H9 (cell line): ENCODE results near the gene TRIP10. TPM values are rescaled to one million over a fixed set of nuclear protein-coding genes. Genes with fewer than 3 reads are reported as not detected.

Experiments
- DNase-seq: peaks from one replicate; pipeline ENCODE4 v3.0.0-alpha.2; 2017
- H2AFZ ChIP-seq: one replicate; pipeline ENCODE4 v1.6.1; 2013; ENCODE audit warnings: mild to moderate bottlenecking, low read length, control low read depth, moderate library complexity
- H2AK5ac ChIP-seq: 2 replicates; pipeline ENCODE4 v1.6.1; 2013; ENCODE audit warnings: low read length, control low read depth, mixed read lengths; ENCODE audit not compliant: insufficient read length
- H2BK120ac ChIP-seq: one replicate; pipeline ENCODE4 v1.6.1; 2013; ENCODE audit warnings: low read depth, mild to moderate bottlenecking, low read length, control low read depth, inconsistent platforms; ENCODE audit not compliant: poor library complexity, severe bottlenecking
- H2BK12ac ChIP-seq: 2 replicates; pipeline ENCODE4 v1.6.1; 2013; ENCODE audit warnings: low read length, control low read depth, mixed read lengths, low read depth; ENCODE audit not compliant: insufficient read length
- H2BK15ac ChIP-seq: 2 replicates; pipeline ENCODE4 v1.6.1; 2013; ENCODE audit warnings: low read depth, low read length, control low read depth
- H2BK20ac ChIP-seq: one replicate; pipeline ENCODE4 v1.6.1; 2013; ENCODE audit warnings: low read depth, mild to moderate bottlenecking, low read length, control low read depth, inconsistent platforms; ENCODE audit not compliant: poor library complexity, severe bottlenecking
- H2BK5ac ChIP-seq: 2 replicates; pipeline ENCODE4 v1.6.1; 2013; ENCODE audit warnings: low read length, control low read depth, mixed read lengths; ENCODE audit not compliant: insufficient read length
- H3K14ac ChIP-seq: 2 replicates; pipeline ENCODE4 v1.6.1; 2013; ENCODE audit warnings: low read length, control low read depth; ENCODE audit not compliant: insufficient read depth
- H3K18ac ChIP-seq: 2 replicates; pipeline ENCODE4 v1.6.1; 2013; ENCODE audit warnings: low read depth, mild to moderate bottlenecking, mixed read lengths, low read length, control low read depth; ENCODE audit not compliant: insufficient read length
- H3K23ac ChIP-seq: 2 replicates; pipeline ENCODE4 v1.6.1; 2013; ENCODE audit warnings: low read length, control low read depth, mixed read lengths, low read depth; ENCODE audit not compliant: insufficient read length
- H3K23me2 ChIP-seq: 2 replicates; pipeline ENCODE4 v1.6.1; 2013; ENCODE audit warnings: low read depth, mild to moderate bottlenecking, mixed read lengths, low read length, control low read depth; ENCODE audit not compliant: insufficient read length, poor library complexity, severe bottlenecking
- H3K27ac ChIP-seq: 2 replicates; pipeline ENCODE4 v1.5.1; 2013; ENCODE audit warnings: low read length, control low read depth, mixed read lengths, low read depth; ENCODE audit not compliant: insufficient read length
- H3K27me3 ChIP-seq: 2 replicates; pipeline ENCODE4 v1.6.1; 2013; ENCODE audit warnings: low read length, control low read depth, inconsistent platforms; ENCODE audit not compliant: insufficient read depth
- H3K4ac ChIP-seq: 2 replicates; pipeline ENCODE4 v1.6.1; 2013; ENCODE audit warnings: low read depth, mild to moderate bottlenecking, control low read depth, inconsistent platforms, low read length, moderate library complexity
- H3K4me1 ChIP-seq: 2 replicates; pipeline ENCODE4 v1.6.1; 2013; ENCODE audit warnings: low read length, control low read depth, inconsistent platforms; ENCODE audit not compliant: insufficient read depth
- H3K4me2 ChIP-seq: 2 replicates; pipeline ENCODE4 v1.6.1; 2013; ENCODE audit warnings: low read length, control low read depth, mixed read lengths; ENCODE audit not compliant: insufficient read length, insufficient read depth
- H3K56ac ChIP-seq: 2 replicates; pipeline ENCODE4 v1.6.1; 2013; ENCODE audit warnings: low read depth, mild to moderate bottlenecking, mixed read lengths, low read length, control low read depth; ENCODE audit not compliant: insufficient read length
- H3K79me1 ChIP-seq: 2 replicates; pipeline ENCODE4 v1.6.1; 2013; ENCODE audit warnings: low read depth, mild to moderate bottlenecking, moderate library complexity, low read length, control low read depth, inconsistent platforms; ENCODE audit not compliant: insufficient read depth, poor library complexity, severe bottlenecking
- H3K79me2 ChIP-seq: 2 replicates; pipeline ENCODE4 v1.6.1; 2013; ENCODE audit warnings: low read length, control low read depth, inconsistent platforms; ENCODE audit not compliant: insufficient read depth
- H3K9ac ChIP-seq: 2 replicates; pipeline ENCODE4 v1.6.1; 2013; ENCODE audit warnings: low read length, control low read depth, mixed read lengths; ENCODE audit not compliant: insufficient read length; ENCODE audit errors: extremely low read depth
- H3K9me3 ChIP-seq: one replicate; pipeline ENCODE4 v1.6.1; 2013; ENCODE audit warnings: low read depth, low read length, inconsistent platforms; ENCODE audit not compliant: control insufficient read depth
- H3T11ph ChIP-seq: one replicate; pipeline ENCODE4 v1.6.1; 2013; ENCODE audit warnings: mild to moderate bottlenecking, low read length, control low read depth, inconsistent platforms
- H4K20me1 ChIP-seq: one replicate; pipeline ENCODE4 v1.6.1; 2013; ENCODE audit not compliant: control insufficient read depth, insufficient read length, insufficient read depth
- H4K5ac ChIP-seq: 2 replicates; pipeline ENCODE4 v1.6.1; 2013; ENCODE audit warnings: low read depth, mild to moderate bottlenecking, mixed read lengths, low read length, control low read depth; ENCODE audit not compliant: insufficient read length
- H4K8ac ChIP-seq: replicated peaks from 2 replicates; pipeline ENCODE4 v1.6.1; 2013; ENCODE audit warnings: low read length, control low read depth, mixed read lengths, low read depth; ENCODE audit not compliant: insufficient read length
- H4K91ac ChIP-seq: 2 replicates; pipeline ENCODE4 v1.6.1; 2013; ENCODE audit warnings: low read depth, mild to moderate bottlenecking, moderate library complexity, mixed read lengths, low read length, control low read depth; ENCODE audit not compliant: insufficient read length
- H3K27ac Mint-ChIP-seq, 3 experiments: 2 replicates in 2 of 3; 3 replicates in 1 of 3; pipeline ENCODE4 v1.8.0; 2020 to 2021; ENCODE audit warnings: mixed read lengths in 3 of 3, mild to moderate bottlenecking in 1 of 3, moderate library complexity in 1 of 3
- H3K27me3 Mint-ChIP-seq: 2 replicates; pipeline ENCODE4 v1.8.0; 2021; ENCODE audit warnings: low read depth, mild to moderate bottlenecking, moderate library complexity, mixed read lengths
- H3K36me3 Mint-ChIP-seq, 3 experiments: 2 replicates in 2 of 3; 3 replicates in 1 of 3; pipeline ENCODE4 v1.8.0; 2020 to 2021; ENCODE audit warnings: low read depth in 3 of 3, mixed read lengths in 3 of 3; ENCODE audit not compliant: insufficient read depth in 1 of 3
- H3K4me1 Mint-ChIP-seq, 2 experiments: 2 replicates each; pipeline ENCODE4 v1.8.0; 2020; ENCODE audit warnings: mixed read lengths in 2 of 2
- H3K4me3 Mint-ChIP-seq, 2 experiments: 2 replicates in 1 of 2; 3 replicates in 1 of 2; pipeline ENCODE4 v1.8.0; 2020 to 2021; ENCODE audit warnings: mild to moderate bottlenecking in 2 of 2, mixed read lengths in 2 of 2, moderate library complexity in 1 of 2
- H3K9me3 Mint-ChIP-seq, 2 experiments: 2 replicates in 1 of 2; 3 replicates in 1 of 2; pipeline ENCODE4 v1.8.0; 2020; ENCODE audit warnings: mild to moderate bottlenecking in 2 of 2, mixed read lengths in 2 of 2, moderate library complexity in 1 of 2
- WGBS: extraction: QIAGEN DNeasy Blood & Tissue Kit; methylation state at CpG from one replicate; pipeline ENCODE4 v1.1.7; 2013; ENCODE audit warnings: missing lambda C conversion rate, low lambda C conversion rate, mixed read lengths; ENCODE audit not compliant: insufficient read length; ENCODE audit errors: extremely low coverage; 5-methylcytosine and 5-hydroxymethylcytosine counted together
- total RNA-seq: library from RNA; stranded (reverse); gene quantifications from 2 replicates; pipeline ENCODE4 v1.2.1, GENCODE V29; 2021
- TF ChIP-seq, protein P1 (sequence below): fragments of 200-600 bp; sonication (generic); conservative IDR thresholded peaks from 3 replicates; pipeline ENCODE4 v1.8.0; 2021; ENCODE audit warnings: antibody characterized with exemption, mild to moderate bottlenecking

The TRIP10 gene
- total RNA-seq, 1 experiment from 2014 or later = 56.4 TPM

DNA sequence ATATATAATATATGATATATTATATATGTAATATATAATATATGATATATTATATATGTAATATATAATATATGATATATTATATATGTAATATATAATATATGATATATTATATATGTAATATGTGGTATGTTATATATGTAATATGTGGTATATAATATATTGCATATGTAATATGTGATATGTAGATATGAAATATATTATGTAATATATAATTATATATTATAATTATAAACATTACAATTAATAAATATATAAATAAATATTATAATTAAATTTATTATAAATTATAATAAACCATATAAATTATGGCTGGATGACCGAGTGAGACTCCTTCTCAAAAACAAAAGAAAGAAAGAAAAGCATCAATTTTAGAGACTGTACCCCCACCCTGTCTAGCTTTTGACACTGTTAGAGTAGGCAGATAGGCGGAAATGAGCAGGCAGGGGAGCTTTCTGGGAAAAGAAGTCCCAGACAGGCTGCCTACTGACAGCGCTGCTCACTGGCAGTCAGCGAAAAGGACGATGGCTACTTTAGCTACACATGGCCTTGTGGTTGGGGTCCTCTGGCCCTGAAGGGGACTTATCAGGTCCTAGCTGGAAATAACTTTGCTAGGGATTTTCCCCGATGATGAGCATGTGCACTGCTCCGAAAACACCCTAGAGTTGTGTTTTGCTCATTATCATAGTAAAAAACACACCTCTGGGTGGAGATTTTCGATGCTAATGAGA is 38.7 kb upstream of the TRIP10 start:
- Mint-ChIP-seq H3K9me3 (peaks cover 5 to 31% of the 10 kb centered on the region in 2 experiments; a peak in 3 of 5 replicates), H3K27ac (no peak overlapping the region), H3K4me3 (no peak overlapping the region), H3K27me3 (no peaks in the 10 kb centered on the region; the same call in 1 of the 2 replicates), H3K4me1 (no peaks in the 10 kb centered on the region), H3K36me3 (no peaks in the 10 kb centered on the region; a peak in 2 of 7 replicates)
- no peak overlapping the region for H2BK15ac ChIP-seq
- no peaks in the 10 kb centered on the region for H3K9me3 ChIP-seq
- H3K9ac ChIP-seq = no peak overlapping the region
- H3K4me2 ChIP-seq = no peak overlapping the region
- no peak overlapping the region for H2BK120ac ChIP-seq
- H2AK5ac ChIP-seq = no peak overlapping the region
- H3K56ac ChIP-seq = no peak overlapping the region
- H3K18ac ChIP-seq = no peak overlapping the region
- no peaks in the 10 kb centered on the region for H3K27me3 ChIP-seq
- H3K4me1 ChIP-seq = no peaks in the 10 kb centered on the region
- no peak overlapping the region for H3K23ac ChIP-seq
- H3K23me2 ChIP-seq = no peaks in the 10 kb centered on the region
- H4K8ac ChIP-seq = no peak overlapping the region
- H4K5ac ChIP-seq = no peak overlapping the region
- H4K91ac ChIP-seq = no peak overlapping the region
- H2BK12ac ChIP-seq = no peak overlapping the region
- H3K14ac ChIP-seq = no peak overlapping the region
- H4K20me1 ChIP-seq = no peaks in the 10 kb centered on the region
- WGBS = no CpG with 5 or more reads among the region's 8 CpGs
- TF ChIP-seq, protein P1, sequence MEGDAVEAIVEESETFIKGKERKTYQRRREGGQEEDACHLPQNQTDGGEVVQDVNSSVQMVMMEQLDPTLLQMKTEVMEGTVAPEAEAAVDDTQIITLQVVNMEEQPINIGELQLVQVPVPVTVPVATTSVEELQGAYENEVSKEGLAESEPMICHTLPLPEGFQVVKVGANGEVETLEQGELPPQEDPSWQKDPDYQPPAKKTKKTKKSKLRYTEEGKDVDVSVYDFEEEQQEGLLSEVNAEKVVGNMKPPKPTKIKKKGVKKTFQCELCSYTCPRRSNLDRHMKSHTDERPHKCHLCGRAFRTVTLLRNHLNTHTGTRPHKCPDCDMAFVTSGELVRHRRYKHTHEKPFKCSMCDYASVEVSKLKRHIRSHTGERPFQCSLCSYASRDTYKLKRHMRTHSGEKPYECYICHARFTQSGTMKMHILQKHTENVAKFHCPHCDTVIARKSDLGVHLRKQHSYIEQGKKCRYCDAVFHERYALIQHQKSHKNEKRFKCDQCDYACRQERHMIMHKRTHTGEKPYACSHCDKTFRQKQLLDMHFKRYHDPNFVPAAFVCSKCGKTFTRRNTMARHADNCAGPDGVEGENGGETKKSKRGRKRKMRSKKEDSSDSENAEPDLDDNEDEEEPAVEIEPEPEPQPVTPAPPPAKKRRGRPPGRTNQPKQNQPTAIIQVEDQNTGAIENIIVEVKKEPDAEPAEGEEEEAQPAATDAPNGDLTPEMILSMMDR = no peak
- no peaks in the 10 kb centered on the region for H3K79me1 ChIP-seq
- no peak overlapping the region for H2AFZ ChIP-seq
- no peaks in the 10 kb centered on the region for H3K79me2 ChIP-seq
- no peak for DNase-seq
- H3K4ac ChIP-seq = no peak overlapping the region
- no peak overlapping the region for H2BK5ac ChIP-seq
- no peak overlapping the region for H2BK20ac ChIP-seq
- H3T11ph ChIP-seq = no peak overlapping the region
- H3K27ac ChIP-seq = no peak overlapping the region
